DOHH2 (cell line): ENCODE data around the gene CTDSPL.

Experiments
- H3F3A ChIP-seq: fragments of 200-600 bp; sonication (generic), shearing (Covaris generic); 2 replicates; pipeline ENCODE4 v1.6.0; 2016; ENCODE audit warnings: antibody characterized with exemption, mild to moderate bottlenecking; ENCODE audit not compliant: control insufficient read depth, insufficient read depth
- H3K27ac ChIP-seq: fragments of 200-600 bp; sonication (generic); 2 replicates; pipeline ENCODE4 v1.5.1; 2014; ENCODE audit warnings: low read depth, mild to moderate bottlenecking, low read length, moderate library complexity
- H3K27me3 ChIP-seq: fragments of 200-600 bp; sonication (generic); 2 replicates; pipeline ENCODE4 v1.6.1; 2014; ENCODE audit warnings: mild to moderate bottlenecking, low read length, mixed read lengths; ENCODE audit not compliant: control insufficient read depth
- H3K36me3 ChIP-seq: fragments of 200-600 bp; sonication (generic); 2 replicates; pipeline ENCODE4 v1.6.1; 2014; ENCODE audit warnings: mild to moderate bottlenecking, low read length, moderate library complexity, mixed read lengths; ENCODE audit not compliant: control insufficient read depth
- H3K4me1 ChIP-seq: fragments of 200-600 bp; sonication (generic); 2 replicates; pipeline ENCODE4 v1.6.1; 2014; ENCODE audit warnings: mild to moderate bottlenecking, low read length, mixed read lengths; ENCODE audit not compliant: control insufficient read depth
- H3K4me2 ChIP-seq: fragments of 200-600 bp; sonication (generic); 2 replicates; pipeline ENCODE4 v1.6.0; 2014; ENCODE audit warnings: mild to moderate bottlenecking, low read length, moderate library complexity
- H3K4me3 ChIP-seq: fragments of 200-600 bp; sonication (generic); 2 replicates; pipeline ENCODE4 v1.5.1; 2014; ENCODE audit warnings: mild to moderate bottlenecking, low read length, mixed read lengths
- H3K79me2 ChIP-seq: fragments of 200-600 bp; sonication (generic); 2 replicates; pipeline ENCODE4 v1.6.1; 2014; ENCODE audit warnings: mild to moderate bottlenecking, low read length, mixed read lengths; ENCODE audit not compliant: control insufficient read depth
- H3K9me2 ChIP-seq: fragments of 200-600 bp; sonication (generic); replicated peaks from 2 replicates; pipeline ENCODE4 v1.6.1; 2014; ENCODE audit warnings: mild to moderate bottlenecking, low read length, mixed read lengths; ENCODE audit not compliant: control insufficient read depth
- H3K9me3 ChIP-seq: fragments of 200-600 bp; sonication (generic); 2 replicates; pipeline ENCODE4 v1.6.1; 2014; ENCODE audit warnings: antibody characterized with exemption, low read length, mixed read lengths; ENCODE audit not compliant: control insufficient read depth, insufficient read depth
- H4K20me1 ChIP-seq: fragments of 200-600 bp; sonication (generic); 2 replicates; pipeline ENCODE4 v1.6.0; 2014; ENCODE audit warnings: low read depth, mild to moderate bottlenecking, antibody characterized with exemption, low read length, moderate library complexity; ENCODE audit not compliant: control insufficient read depth, insufficient read depth
- EZH2phosphoT487 ChIP-seq: fragments of 200-600 bp; sonication (generic); IDR thresholded peaks from 2 replicates; pipeline ENCODE4 v1.6.1; 2017; ENCODE audit warnings: borderline replicate concordance, mild to moderate bottlenecking, antibody characterized with exemption, low read length, moderate library complexity, mixed read lengths
- TF ChIP-seq, protein P1 (sequence below): fragments of 200-600 bp; sonication (generic); IDR thresholded peaks from one replicate; pipeline ENCODE4 v1.5.1; 2014; ENCODE audit warnings: antibody characterized with exemption, mild to moderate bottlenecking, low read depth, low read length; ENCODE audit not compliant: poor library complexity, severe bottlenecking

Gene CTDSPL

DNA sequence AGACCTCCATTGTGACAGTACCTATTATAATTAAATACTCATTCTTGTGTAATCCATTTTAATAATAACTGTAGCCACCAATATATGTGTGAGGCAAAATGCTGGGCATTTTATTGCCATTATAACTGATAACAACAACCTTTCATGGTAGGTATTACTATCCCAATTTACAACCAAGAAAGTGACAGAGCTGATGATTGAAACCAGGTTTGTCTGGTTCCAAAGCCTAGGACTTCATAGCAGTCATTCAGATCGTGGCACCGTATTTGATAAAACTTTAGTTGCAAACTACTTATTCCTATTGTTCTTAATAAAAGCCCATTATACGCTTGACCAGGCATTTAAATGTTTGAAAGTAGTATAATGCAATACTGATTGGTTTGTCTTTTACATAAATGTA lies 102.5 kb downstream of the CTDSPL start:
- H3K9me3 ChIP-seq = no peaks in the 10 kb centered on the region
- H3F3A ChIP-seq = no peaks in the 10 kb centered on the region
- no peak for TF ChIP-seq EZH2phosphoT487
- TF ChIP-seq, protein P1, sequence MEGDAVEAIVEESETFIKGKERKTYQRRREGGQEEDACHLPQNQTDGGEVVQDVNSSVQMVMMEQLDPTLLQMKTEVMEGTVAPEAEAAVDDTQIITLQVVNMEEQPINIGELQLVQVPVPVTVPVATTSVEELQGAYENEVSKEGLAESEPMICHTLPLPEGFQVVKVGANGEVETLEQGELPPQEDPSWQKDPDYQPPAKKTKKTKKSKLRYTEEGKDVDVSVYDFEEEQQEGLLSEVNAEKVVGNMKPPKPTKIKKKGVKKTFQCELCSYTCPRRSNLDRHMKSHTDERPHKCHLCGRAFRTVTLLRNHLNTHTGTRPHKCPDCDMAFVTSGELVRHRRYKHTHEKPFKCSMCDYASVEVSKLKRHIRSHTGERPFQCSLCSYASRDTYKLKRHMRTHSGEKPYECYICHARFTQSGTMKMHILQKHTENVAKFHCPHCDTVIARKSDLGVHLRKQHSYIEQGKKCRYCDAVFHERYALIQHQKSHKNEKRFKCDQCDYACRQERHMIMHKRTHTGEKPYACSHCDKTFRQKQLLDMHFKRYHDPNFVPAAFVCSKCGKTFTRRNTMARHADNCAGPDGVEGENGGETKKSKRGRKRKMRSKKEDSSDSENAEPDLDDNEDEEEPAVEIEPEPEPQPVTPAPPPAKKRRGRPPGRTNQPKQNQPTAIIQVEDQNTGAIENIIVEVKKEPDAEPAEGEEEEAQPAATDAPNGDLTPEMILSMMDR = no peak
- H3K27me3 ChIP-seq = peaks cover 19% of the 10 kb centered on the region
- H4K20me1 ChIP-seq = no peaks in the 10 kb centered on the region
- no peak overlapping the region for H3K4me2 ChIP-seq
- H3K4me1 ChIP-seq = no peaks in the 10 kb centered on the region
- no peaks in the 10 kb centered on the region for H3K36me3 ChIP-seq
- H3K4me3 ChIP-seq = no peak overlapping the region
- H3K9me2 ChIP-seq = no peaks in the 10 kb centered on the region
- no peak overlapping the region for H3K27ac ChIP-seq
- H3K79me2 ChIP-seq = no peaks in the 10 kb centered on the region

DNA sequence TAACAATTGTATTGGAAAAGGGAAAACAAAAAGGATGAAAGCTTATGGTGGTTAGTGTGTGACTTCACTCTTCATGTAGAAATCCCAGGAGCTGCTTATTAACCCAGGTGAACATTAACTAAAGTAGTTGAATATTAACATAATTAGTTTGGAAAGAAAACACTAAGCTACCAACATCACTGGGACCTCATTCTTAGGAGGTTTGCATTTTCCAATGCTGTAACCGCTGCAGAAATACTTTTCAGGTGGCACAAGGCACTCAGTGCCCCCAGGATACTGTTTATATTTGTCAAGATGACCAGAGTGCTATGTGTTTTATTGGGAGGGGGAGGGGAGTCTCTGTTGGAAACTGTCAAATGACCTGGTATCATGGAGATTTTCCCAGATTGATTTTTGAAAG lies 103.0 kb downstream of the CTDSPL start:
- no peak overlapping the region for H3K4me3 ChIP-seq
- no peaks in the 10 kb centered on the region for H3K36me3 ChIP-seq
- H3F3A ChIP-seq = no peaks in the 10 kb centered on the region
- H3K9me3 ChIP-seq = no peaks in the 10 kb centered on the region
- H3K27me3 ChIP-seq = peaks cover 19% of the 10 kb centered on the region
- no peak overlapping the region for H3K4me2 ChIP-seq
- no peak for TF ChIP-seq EZH2phosphoT487
- TF ChIP-seq, protein P1 = no peak
- no peaks in the 10 kb centered on the region for H4K20me1 ChIP-seq
- H3K4me1 ChIP-seq = no peaks in the 10 kb centered on the region
- H3K9me2 ChIP-seq = no peaks in the 10 kb centered on the region
- H3K27ac ChIP-seq = no peak overlapping the region
- H3K79me2 ChIP-seq = no peaks in the 10 kb centered on the region

DNA sequence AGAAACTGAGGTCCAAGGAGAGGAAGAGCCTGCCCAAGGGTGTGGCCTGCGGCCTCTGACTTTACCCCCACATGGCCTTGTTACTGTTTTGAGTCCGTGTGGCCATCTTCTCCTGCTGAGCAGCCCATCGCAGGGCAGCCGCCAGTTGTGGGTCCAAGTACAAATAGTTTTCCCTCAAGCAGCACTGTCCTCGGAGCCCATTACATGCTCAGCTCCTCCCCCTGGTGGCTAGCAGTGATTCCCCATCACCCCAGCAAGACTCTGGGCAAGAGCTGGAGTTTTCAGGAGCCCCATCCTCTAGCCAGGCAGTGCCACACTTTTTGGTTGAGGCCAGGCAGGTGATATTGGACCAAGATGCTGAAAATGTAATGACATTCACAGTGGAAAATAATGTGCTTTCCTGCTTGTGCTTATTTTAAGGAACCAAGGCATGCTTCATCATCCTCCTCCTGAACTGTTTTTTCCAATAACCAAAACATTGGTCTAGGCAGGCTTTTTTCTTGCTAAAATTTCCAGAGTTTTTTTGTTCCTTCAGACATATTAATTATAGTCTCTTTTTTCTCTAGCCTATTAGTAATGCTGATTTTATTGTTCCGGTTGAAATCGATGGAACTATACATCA lies 105.7 kb downstream of the CTDSPL start:
- Histone ChIP-seq H4K20me1 (no peaks in the 10 kb centered on the region), H3K27ac (no peak overlapping the region), H3K36me3 (no peaks in the 10 kb centered on the region), H3K9me3 (no peaks in the 10 kb centered on the region), H3K79me2 (no peaks in the 10 kb centered on the region), H3K4me3 (no peak overlapping the region), H3K27me3 (peaks cover 19% of the 10 kb centered on the region), H3F3A (no peaks in the 10 kb centered on the region), H3K9me2 (no peaks in the 10 kb centered on the region), H3K4me1 (no peaks in the 10 kb centered on the region), H3K4me2 (no peak overlapping the region)
- TF ChIP-seq, protein P1 = peak; percentile 90
- no peak for TF ChIP-seq EZH2phosphoT487
